Measurements from ENCODE around the gene NPBWR2.

Gene NPBWR2

GRCh38 chr20:64109831-64110391 lies 2.5 kb upstream of the NPBWR2 start:
- no peak for DNase-seq (ENCODE audit: low read depth in 2 of 2)
- no peak overlapping the region for H3K4me3 ChIP-seq (replicated peaks in 1 of 2; ENCODE audit: low read depth in 2 of 2, low read length in 2 of 2)
- no peak for TF ChIP-seq CTCF (IDR thresholded peaks at IDR 0.05; ENCODE audit: low read depth, low read length)

- DNase-seq (ENCODE audit: low read depth in 2 of 2), result no peak
- no peak overlapping the region for H3K4me3 ChIP-seq (replicated peaks in 1 of 2; ENCODE audit: low read depth in 2 of 2, low read length in 2 of 2)
- no peak for TF ChIP-seq CTCF (IDR thresholded peaks at IDR 0.05; ENCODE audit: low read depth, low read length)
These were observed 1.6 kb upstream of the NPBWR2 start for GRCh38 chr20:64108731-64109681.

- DNase-seq (ENCODE audit: low read depth in 2 of 2), result no peak
- TF ChIP-seq CTCF (IDR thresholded peaks at IDR 0.05; ENCODE audit: low read depth, low read length), result no peak
- no peak overlapping the region for H3K4me3 ChIP-seq (replicated peaks in 1 of 2; ENCODE audit: low read depth in 2 of 2, low read length in 2 of 2)
These were observed 532 bp upstream of the NPBWR2 start for GRCh38 chr20:64107736-64108457.

GRCh38 chr20:64106435-64106961 lies 867 bp downstream of the NPBWR2 start:
- no peak for DNase-seq (ENCODE audit: low read depth in 2 of 2)
- no peak overlapping the region for H3K4me3 ChIP-seq (replicated peaks in 1 of 2; ENCODE audit: low read depth in 2 of 2, low read length in 2 of 2)
- no peak for TF ChIP-seq CTCF (IDR thresholded peaks at IDR 0.05; ENCODE audit: low read depth, low read length)

- TF ChIP-seq CTCF (IDR thresholded peaks at IDR 0.05; ENCODE audit: low read depth, low read length), result no peak
- no peak for DNase-seq (ENCODE audit: low read depth in 2 of 2)
- H3K4me3 ChIP-seq (replicated peaks in 1 of 2; ENCODE audit: low read depth in 2 of 2, low read length in 2 of 2), result no peak overlapping the region
These were observed 1.4 kb downstream of the NPBWR2 start for GRCh38 chr20:64105846-64106434.

- no peak overlapping the region for H3K4me3 ChIP-seq (replicated peaks in 1 of 2; ENCODE audit: low read depth in 2 of 2, low read length in 2 of 2)
- no peak for TF ChIP-seq CTCF (IDR thresholded peaks at IDR 0.05; ENCODE audit: low read depth, low read length)
- DNase-seq (ENCODE audit: low read depth in 2 of 2), result no peak
These were observed 2.5 kb downstream of the NPBWR2 start for GRCh38 chr20:64104667-64105451.

All from cardiac fibroblast (primary cell).